Fibroblast of villous mesenchyme (primary cell): ENCODE measurements around the gene SLC18A2. TPM values are rescaled to one million over a fixed set of nuclear protein-coding genes. Genes with fewer than 3 reads are reported as not detected.
A peak's percentile ranks its signal among the peaks of the same experiment; 100 is the strongest.

ENCODE experiments used
- DNase-seq: peaks from one replicate; pipeline ENCODE4 v3.0.0-alpha.2; 2010; ENCODE audit warnings: low read depth
- H3K4me3 ChIP-seq: 2 replicates; pipeline ENCODE4 v1.5.1; 2011; ENCODE audit warnings: low read depth, mild to moderate bottlenecking, low read length
- total RNA-seq: library from RNA; depleted of rRNA; stranded (reverse); fragments of >200 nt; gene quantifications from 2 replicates; pipeline ENCODE4 v1.2.3, GENCODE V29; 2012
- TF ChIP-seq, protein P1 (sequence below): IDR thresholded peaks from 2 replicates; pipeline ENCODE4 v1.5.1; 2012; ENCODE audit warnings: low read depth, mild to moderate bottlenecking, low read length; ENCODE audit not compliant: insufficient read depth

SLC18A2 gene
- total RNA-seq, 1 donor: under 0.01 TPM

- H3K4me3 ChIP-seq: no peak overlapping the region
- DNase-seq: no peak
- TF ChIP-seq, protein P1, sequence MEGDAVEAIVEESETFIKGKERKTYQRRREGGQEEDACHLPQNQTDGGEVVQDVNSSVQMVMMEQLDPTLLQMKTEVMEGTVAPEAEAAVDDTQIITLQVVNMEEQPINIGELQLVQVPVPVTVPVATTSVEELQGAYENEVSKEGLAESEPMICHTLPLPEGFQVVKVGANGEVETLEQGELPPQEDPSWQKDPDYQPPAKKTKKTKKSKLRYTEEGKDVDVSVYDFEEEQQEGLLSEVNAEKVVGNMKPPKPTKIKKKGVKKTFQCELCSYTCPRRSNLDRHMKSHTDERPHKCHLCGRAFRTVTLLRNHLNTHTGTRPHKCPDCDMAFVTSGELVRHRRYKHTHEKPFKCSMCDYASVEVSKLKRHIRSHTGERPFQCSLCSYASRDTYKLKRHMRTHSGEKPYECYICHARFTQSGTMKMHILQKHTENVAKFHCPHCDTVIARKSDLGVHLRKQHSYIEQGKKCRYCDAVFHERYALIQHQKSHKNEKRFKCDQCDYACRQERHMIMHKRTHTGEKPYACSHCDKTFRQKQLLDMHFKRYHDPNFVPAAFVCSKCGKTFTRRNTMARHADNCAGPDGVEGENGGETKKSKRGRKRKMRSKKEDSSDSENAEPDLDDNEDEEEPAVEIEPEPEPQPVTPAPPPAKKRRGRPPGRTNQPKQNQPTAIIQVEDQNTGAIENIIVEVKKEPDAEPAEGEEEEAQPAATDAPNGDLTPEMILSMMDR: no peak
Observed at GRCh38 chr10:117214401-117214800, 26.5 kb upstream of the SLC18A2 start.

- DNase-seq: no peak
- TF ChIP-seq, protein P1: no peak
- H3K4me3 ChIP-seq: no peak overlapping the region
Observed at GRCh38 chr10:117215079-117215478, 25.8 kb upstream of the SLC18A2 start.

- no peak for DNase-seq
- TF ChIP-seq, protein P1: no peak
- no peak overlapping the region for H3K4me3 ChIP-seq
Observed at GRCh38 chr10:117216028-117216427, 24.9 kb upstream of the SLC18A2 start.

- TF ChIP-seq, protein P1: peak; percentile 100
- peak; percentile 63 for DNase-seq
- H3K4me3 ChIP-seq: peak overlapping the region; percentile 64
Observed at GRCh38 chr10:117216611-117217195, 24.2 kb upstream of the SLC18A2 start.

DNA sequence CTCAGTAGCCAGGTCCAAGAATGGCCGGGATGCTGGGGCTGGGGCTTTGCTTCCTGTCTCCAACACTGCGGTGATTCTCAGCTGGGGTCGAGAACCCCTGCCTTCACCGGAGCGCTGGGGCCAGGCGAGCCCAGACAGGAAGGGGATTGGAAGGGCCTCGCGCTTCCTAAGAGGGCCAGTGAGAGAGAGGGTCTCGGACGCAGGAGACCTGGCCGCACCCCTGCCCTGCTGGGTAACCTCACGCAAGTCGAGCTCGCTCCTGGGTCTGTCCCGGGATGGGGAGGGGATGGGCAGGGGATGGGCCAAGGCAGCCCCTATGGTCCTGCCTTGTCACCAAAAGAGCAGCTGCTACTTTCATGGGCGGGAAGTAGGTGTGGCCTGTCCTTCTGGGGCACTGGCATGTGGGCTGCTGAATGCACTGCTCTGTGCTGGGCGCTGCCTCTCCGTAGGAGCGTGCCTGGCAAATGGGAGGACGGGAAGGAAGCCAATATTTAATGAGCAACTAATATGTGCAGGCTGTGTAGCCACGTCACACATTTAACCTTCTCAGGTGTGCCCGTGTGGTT lies 23.6 kb upstream of the SLC18A2 start:
- peak overlapping the region; percentile 64 for H3K4me3 ChIP-seq
- DNase-seq: no peak

DNA sequence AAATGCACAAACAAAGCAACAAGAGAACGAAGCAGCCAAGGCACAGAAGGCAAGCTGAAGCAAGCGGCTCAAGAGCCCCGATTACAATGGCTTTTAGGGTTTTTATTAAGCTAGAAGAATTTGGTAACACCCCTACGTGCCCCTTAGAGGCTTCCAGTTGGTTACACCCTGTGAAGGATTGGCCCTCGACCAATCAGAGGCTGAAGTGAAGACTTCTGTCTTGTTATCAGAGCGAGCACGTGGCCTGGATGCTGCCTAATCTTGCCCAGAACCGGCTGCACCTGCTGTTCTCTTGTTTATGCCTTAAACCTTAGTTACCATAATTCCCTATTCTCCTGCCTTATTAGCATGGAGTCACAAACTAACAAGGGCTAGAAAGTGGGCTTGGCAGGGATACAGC lies 22.3 kb upstream of the SLC18A2 start:
- TF ChIP-seq, protein P1: no peak
- no peak overlapping the region for H3K4me3 ChIP-seq
- DNase-seq: no peak

More for the DNA sequence above, 23.6 kb upstream of the SLC18A2 start:
- TF ChIP-seq, protein P1: no peak
